Stimulated activated CD8-positive, alpha-beta memory T cell treated with anti-CD3 and anti-CD28 coated beads, Interleukin-15, amount 100 ng/mL, for 4 hours (primary cell): ENCODE results near the gene LRRC56.

Source experiments
- DNase-seq, 2 donors: peaks; one replicate each; pipeline ENCODE4 v3.0.0-alpha.2; 2020; ENCODE audit warnings: low read depth in 2 of 2

LRRC56 gene

DNA sequence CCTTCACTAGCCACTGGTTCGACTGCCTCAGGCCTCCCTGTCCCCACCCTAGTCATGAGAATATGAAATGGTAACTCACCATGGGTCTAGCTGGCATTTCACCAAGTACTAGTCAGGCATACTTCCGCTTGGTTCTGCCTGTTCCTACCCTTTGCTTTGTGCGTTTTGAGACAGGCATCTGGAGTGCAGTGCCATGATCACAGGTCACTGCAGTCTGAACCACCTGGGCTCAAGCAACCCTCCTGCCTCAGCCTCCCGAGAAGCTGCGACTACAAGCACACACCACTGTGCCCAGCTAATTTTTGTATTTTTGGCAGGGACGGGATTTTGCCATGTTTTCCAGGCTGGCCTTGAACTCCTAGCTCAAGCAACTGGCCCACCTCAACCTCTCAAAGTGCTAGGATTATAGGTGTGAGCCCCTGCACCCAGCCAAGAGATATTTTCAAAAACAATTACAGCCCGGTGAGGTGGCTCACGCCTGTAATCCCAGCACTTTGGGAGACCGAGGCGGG is 16.1 kb upstream of the LRRC56 start:
- DNase-seq, result no peak

- no peak for DNase-seq
These were observed 11.1 kb upstream of the LRRC56 start for GRCh38 chr11:526192-526591.

- no peak for DNase-seq
These were observed 9.0 kb upstream of the LRRC56 start for GRCh38 chr11:528166-528814.

DNA sequence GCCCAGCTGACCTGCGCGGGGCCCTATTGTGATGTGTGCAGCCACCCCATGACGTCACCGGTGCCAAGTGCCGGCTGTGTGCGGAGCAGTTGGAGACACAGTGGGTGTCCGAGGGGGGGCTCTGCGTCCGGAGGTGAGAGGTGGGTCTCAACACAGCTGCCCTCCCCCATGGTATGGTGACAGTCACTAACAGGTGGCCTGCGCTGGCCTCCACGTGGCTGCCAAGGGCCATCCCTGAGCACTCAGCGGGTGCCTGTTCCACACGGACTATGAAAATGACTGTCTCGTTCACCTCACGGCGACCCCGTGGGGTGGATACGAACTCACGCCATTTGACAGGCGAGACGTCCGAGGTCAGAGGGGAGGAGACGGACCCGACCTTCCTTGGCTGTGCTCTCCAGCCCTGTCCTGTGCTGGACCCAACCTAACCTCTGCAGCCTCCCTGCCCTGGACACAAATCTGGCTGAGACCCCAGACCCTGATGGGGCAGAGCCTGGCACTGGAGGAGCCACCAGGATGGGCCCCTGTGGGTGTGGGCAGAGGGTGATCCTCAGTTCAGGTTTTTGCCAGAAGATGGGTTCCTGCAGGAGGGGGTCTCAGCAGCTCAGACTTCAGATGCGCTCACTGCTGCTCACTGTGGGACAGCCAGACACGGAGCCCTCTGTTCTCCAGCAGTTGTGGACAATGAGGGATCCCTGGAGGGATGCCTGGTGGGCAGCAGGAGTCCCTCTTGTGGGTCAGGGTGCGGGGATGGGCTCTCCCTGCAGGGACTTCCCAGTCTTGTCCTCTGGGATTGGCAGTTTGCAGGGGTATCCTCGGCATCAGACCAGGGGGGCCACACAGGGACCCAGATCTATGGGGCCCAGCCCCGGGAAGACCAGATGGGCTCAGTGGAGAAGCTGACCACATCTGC is 8.3 kb upstream of the LRRC56 start:
- DNase-seq, result no peak

DNA sequence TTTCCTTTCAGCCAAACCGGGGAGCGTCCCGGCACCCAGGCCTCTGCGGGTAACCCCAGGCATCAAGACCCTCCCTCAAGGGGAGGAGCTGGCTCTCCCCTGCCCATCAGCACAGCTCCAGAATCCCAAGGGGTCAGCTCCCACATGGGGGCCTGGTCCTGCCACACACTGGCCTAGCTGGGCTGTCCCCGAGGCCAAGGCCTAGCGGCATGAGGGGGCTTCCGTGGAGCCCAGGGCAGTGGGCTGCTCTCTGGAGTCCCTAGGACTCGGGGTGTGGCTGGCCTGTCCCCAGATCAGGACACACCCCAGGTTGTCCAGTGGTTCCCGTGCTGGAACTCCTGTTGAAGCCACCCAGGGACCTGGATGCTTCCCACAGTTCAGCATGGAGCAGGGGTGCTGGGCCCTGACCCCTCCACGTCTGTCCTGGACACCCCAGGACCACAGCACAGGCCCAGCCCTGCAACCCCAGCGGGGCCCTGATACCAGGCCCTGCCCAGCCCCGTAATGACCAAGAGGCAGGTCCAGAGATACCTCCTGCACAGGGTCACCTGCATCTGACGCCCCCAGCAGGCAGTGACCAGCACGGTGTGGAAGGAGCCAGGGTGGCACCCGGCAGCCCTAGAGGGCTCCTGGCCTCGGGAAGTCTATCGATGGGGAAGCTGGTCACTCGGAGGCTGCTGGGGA is 7.5 kb upstream of the LRRC56 start:
- DNase-seq, result no peak

- DNase-seq, result no peak
These were observed 6.1 kb upstream of the LRRC56 start for GRCh38 chr11:530960-531831.

GRCh38 chr11:531919-532526 is 5.3 kb upstream of the LRRC56 start:
- no peak for DNase-seq

DNA sequence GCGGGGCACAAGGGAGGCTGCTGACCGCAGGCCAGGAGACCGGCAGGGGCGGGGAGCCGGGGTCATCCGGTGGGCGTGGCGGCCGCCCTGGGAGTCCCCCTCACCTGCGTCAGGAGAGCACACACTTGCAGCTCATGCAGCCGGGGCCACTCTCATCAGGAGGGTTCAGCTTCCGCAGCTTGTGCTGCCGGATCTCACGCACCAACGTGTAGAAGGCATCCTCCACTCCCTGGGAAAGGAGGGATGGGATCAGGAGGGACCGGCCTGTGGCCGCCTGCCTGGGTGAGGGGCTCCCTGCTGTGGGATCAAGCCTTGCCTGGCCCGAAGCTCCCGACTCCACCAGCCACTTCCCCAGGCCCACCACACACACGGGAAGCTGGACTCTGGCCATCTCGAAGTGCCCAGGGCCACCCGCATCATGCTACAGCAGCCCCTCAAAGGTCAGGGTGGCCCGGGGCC is 4.8 kb upstream of the LRRC56 start:
- DNase-seq, result no peak

DNA sequence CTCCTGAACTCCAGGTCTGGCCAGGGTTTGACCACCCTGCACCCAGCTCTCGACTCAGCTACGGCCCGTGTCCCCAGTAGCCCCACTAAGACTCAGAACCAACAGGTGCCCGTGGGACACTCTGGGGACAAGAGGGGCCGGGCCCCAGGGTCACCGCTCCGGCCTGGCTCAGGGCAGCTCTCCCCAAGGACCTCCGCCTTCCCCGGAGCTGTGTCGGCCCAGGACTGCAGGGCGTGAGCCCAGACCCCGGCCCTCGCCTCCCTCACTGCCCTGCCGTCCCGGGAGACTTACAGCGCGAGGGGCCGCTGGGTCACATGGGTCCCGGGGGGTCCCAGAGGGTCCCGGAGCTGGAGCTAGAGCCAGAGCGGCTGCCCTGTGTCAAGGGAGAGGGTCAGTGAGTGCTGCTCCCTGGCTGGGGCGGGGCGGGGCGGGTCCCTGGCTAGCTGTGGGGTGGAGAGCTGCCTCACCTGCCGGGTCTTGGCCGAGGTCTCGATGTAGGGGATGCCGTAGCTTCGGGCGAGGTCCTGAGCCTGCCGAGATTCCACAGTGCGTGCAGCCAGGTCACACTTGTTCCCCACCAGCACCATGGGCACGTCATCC is 4.2 kb upstream of the LRRC56 start:
- no peak for DNase-seq

DNA sequence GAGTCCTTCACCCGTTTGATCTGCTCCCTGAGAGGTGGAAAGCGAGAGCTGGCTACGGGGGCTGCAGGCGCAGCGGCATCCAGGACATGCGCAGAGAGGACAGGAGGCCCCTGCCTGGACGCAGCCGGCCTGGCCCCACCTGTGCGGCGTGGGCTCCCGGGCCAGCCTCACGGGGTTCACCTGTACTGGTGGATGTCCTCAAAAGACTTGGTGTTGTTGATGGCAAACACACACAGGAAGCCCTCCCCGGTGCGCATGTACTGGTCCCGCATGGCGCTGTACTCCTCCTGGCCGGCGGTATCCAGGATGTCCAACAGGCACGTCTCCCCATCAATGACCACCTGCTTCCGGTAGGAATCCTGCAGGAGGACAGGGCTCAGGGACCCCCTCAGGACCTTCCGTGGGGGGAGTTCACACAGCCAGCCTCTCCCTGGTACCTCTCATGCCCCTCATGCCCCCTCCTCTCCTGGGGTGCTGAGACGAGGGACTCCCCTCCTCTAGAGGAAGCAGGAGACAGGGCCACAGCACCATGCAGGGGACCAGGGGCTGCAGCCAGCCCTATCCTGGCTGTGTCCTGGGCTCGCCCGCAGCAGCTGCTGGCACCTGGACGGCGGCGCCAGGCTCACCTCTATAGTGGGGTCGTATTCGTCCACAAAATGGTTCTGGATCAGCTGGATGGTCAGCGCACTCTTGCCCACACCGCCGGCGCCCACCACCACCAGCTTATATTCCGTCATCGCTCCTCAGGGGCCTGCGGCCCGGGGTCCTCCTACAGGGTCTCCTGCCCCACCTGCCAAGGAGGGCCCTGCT is 3.5 kb upstream of the LRRC56 start:
- no peak for DNase-seq

DNA sequence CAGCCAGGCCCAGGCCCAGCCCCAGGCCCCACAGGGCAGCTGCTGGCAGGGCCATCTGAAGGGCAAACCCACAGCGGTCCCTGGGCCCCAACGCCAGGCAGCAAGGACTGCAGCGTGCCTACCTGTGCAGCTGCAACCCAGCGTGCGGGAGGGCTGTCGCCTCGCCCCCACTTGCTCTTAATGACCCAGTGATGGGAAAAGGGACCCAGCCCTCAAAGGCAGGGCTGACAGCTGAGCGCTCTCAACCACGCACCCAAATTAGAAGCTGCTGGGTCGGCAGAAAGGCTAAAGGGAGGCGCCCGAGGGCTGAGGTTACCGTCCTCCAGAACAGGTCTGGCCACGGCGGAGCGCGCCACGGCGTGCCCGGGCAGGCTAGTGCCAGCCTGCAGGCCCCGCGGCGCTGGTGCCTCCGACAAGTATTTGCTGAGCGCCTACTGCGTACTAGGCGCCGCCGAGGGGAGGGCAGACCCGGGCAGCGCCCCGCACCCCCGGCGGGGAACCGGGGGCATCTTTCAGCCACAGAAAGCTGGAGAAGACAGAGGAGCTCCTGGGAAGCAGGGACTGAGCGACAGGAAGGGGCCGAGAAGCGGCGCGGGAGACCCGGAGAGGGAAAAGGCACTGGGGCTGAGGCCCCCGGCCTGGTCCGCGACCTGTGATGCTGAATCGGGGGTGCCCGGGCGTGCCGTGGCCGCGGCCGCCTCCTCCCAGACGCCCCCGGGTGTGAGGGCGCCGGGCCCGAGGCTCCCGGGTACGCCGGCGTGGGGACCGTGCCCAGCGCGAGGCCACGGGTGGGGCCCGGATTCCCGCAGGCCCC is 2.7 kb upstream of the LRRC56 start:
- DNase-seq, result no peak

DNA sequence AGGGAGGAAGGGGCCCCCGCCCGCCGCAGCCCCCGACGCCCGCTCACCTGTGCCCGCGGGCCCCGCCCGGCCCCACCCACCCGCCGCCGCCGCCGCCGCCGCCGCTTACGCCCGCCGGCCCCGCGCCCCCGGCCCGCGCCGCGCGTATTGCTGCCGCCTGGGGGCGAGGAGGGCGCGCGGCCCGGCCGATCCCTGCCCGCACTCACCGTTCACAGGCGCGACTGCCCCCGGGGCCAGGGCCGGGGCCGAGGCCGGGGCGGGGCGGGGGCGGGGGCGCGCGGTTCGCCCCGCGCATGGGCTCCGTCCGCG is 2.2 kb upstream of the LRRC56 start:
- no peak for DNase-seq

- DNase-seq, result peak; percentile 88 to 91
These were observed 1.5 kb upstream of the LRRC56 start, which contains the start of gene HRAS for GRCh38 chr11:535519-536454. Gene HRAS, minus strand, starts transcription at chr11:535576.

DNA sequence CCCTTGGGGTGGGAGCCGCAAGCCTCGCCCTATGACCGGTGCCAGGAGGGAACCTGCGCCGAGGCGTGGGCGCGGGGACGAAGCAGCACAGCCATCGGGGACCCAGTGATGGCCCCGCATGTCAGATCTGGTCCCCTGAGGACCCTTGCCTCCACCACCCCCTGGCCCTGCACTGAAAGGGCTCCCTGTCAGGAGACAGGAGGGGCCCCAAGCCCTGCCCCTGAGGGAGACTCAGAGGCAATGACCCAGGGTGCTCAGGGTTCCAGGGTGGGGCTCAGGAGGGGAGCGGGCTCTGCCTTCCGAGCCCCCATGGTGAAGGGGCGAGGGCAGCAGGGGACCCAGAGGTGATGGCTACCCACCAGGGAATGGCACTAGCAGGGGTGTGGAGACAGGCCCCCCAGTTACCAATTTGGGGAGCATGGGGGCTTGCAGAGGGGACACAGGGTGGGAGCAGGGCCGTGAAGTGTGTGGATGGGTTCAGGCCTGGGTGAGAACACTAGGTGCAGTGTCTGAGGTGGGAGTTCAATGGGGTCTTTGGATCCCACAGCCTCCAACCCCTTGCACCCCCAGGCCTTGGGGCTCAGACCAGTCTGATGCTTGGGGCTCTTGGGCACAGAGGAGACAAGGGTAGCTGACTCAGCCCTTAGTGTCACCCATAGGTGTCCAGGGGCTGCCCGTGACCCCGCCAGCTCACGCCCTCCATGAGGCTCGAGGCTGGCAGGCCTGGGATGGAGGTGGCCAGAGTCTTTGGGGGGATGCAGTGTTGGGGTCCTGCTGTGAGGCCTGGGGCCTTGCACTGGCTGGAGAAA is 499 bp downstream of the LRRC56 start:
- no peak for DNase-seq

DNA sequence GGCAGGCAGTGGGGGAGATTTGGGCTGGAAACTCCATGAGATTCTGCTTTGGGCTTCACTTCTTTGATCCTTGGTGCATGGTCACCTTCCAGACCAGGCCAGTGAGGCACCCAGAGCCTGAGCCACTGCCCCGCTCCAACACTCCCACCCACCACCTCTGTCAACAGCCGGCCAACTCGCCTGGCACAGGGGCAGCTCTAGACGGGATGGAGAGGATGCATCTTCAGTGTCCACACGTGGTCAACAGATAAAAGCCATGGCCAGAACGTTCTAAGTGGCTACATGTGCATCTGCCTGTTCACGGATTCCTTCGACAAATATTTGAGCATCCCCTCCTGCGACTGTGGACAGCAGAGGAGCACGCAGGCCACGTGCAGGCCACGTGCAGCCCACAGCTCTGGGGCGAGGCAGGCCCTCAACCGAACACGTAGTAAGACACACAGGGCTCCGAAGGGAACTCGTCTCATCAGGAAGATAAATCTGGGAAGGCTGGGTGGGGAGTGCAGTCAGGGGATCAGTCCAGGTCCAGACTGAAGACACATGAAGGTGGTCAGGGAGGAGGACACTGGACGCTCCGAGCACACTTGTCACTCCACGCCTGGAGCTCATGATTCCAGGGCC is 1.2 kb downstream of the LRRC56 start:
- no peak for DNase-seq

DNA sequence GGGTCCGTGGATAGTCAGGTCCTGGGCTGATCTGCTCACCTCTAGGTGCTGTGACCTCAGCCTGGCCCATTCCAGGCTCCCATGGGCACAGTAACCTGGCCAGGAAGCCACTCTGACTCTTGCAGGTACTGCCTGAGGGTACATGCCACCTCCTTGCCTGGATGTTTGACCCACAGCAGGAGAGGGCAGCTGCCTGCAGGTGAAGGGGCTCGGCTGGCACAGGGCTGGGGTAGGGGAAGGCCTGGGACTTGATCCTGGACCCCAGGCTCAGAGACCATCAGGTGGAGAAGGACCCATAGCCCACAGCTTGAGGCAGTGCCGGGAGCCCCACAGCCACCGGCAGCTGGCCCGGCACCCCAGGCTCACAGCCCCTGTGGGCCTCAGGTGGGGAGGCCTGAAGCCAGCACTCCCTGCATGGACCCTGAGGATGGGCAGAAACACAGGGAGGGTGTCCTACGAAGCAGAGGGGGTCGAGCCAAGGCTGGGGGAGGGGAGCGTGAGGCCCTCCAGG is 2.7 kb downstream of the LRRC56 start:
- DNase-seq, result no peak
